Adrenal gland (tissue), 12 donors: Measurements from ENCODE around the gene PLA2G2F. TPM values are rescaled to one million over a fixed set of nuclear protein-coding genes. Genes with fewer than 3 reads are reported as not detected.

Source experiments
- DNase-seq, 7 donors: peaks; one replicate each; pipeline ENCODE4 v3.0.0-alpha.2; 2019 to 2020
- H3K27ac ChIP-seq, 5 donors: fragments of 200-600 bp; sonication (generic) in 4 of 5; 1 replicate in 3 of 5; 2 replicates in 2 of 5; pipeline versions ENCODE4 v1.5.1 to v1.8.0; 2016 to 2020; ENCODE audit warnings: mild to moderate bottlenecking in 1 of 5
- H3K27me3 ChIP-seq: fragments of 200-600 bp; 2 replicates; pipeline ENCODE4 v1.8.0; 2021
- H3K36me3 ChIP-seq, 2 donors: fragments of 200-600 bp; replicated peaks in 1 of 2; 1 replicate in 1 of 2; 2 replicates in 1 of 2; pipeline versions ENCODE4 v1.5.1 to v1.8.0; 2018 to 2022
- H3K4me1 ChIP-seq, 2 donors: fragments of 200-600 bp; replicated peaks in 1 of 2; 1 replicate in 1 of 2; 2 replicates in 1 of 2; pipeline versions ENCODE4 v1.5.1 to v1.8.0; 2018 to 2021
- H3K4me3 ChIP-seq, 4 donors: fragments of 200-600 bp; sonication (generic) in 3 of 4; one replicate each; pipeline ENCODE4 v1.5.1; 2016 to 2018
- H3K9me3 ChIP-seq, 3 donors: fragments of 200-600 bp; sonication (generic) in 1 of 3; replicated peaks in 1 of 3; 1 replicate in 2 of 3; 2 replicates in 1 of 3; pipeline versions ENCODE4 v1.5.1 to v1.8.0; 2016 to 2021
- POLR2A ChIP-seq, 2 donors: fragments of 450-650 bp; IDR thresholded peaks; one replicate each; pipeline ENCODE4 v1.6.1; 2017; ENCODE audit warnings: antibody characterized with exemption in 2 of 2, mild to moderate bottlenecking in 2 of 2, moderate library complexity in 1 of 2
- WGBS, 4 donors: extraction: QIAGEN DNeasy Blood & Tissue Kit in 2 of 4; methylation state at CpG; one replicate each; pipeline versions ENCODE4 v1.1.5 to v1.1.7; 2013 to 2017; 5-methylcytosine and 5-hydroxymethylcytosine counted together
- intact Hi-C, 2 donors: fragments of 100-400 bp; cut with DNase I; formaldehyde crosslinking; loops; one replicate each; pipeline versions ENCODE4 v1.14.1 to v1.15.0; 2022 to 2023
- polyA plus RNA-seq, 3 donors: library from polyadenylated mRNA; stranded (reverse); fragments of 200-250 nt in 2 of 3; fragments of 350-450 nt in 1 of 3; fragmentation: Illumina TruSeq in 1 of 3; extraction: RNeasy Lipid Tissue Mini Kit (QIAGEN cat#74804) in 1 of 3; gene quantifications; one replicate each; pipeline ENCODE4 v1.2.3, GENCODE V29; 2013 to 2014
- total RNA-seq, 9 donors: library from RNA; depleted of rRNA in 4 of 9; stranded (reverse); fragments of >200 nt in 4 of 9; fragments of 120-200 nt in 1 of 9; fragmentation: NEBNext Ultra II Directional in 1 of 9; extraction: Animal tissue kit (Norgen Biotek cat#: 25700) in 1 of 9; gene quantifications; one replicate each; pipeline versions ENCODE4 v1.1.0 to v1.2.4, GENCODE V29; 2013 to 2023
- TF ChIP-seq, protein P1 (sequence below), 6 experiments: fragments of 450-650 bp in 4 of 6; fragments of 200-600 bp in 2 of 6; sonication (generic) in 1 of 6; IDR thresholded peaks; 1 replicate in 5 of 6; 2 replicates in 1 of 6; pipeline versions ENCODE4 v1.5.1 to v1.8.0; 2016 to 2021; ENCODE audit warnings: antibody characterized with exemption in 6 of 6, mild to moderate bottlenecking in 2 of 6, moderate library complexity in 1 of 6
- donor health status: healthy with polysubstance abuse.
- donor health status: Bipolar disorder and iron deficiency.
- donor health status: DM: yes; HTN: yes; CAD: no.
- donor health status: DM: no; HTN: no; CAD: no.
- donor health status: DM: no; HTN: no; CAD: no.
- donor health status: DM: yes; HTN: yes; CAD: no.

The PLA2G2F gene
- total and polyA plus RNA-seq, 12 donors = 0.08 TPM; not detected in 11

- Histone ChIP-seq H3K4me3 (no peak overlapping the region), H3K4me1 (peaks cover 4 to 25% of the 10 kb centered on the region in 2 donors), H3K9me3 (no peaks in the 10 kb centered on the region), H3K27me3 (no peaks in the 10 kb centered on the region), H3K27ac (no peak overlapping the region), H3K36me3 (no peaks in the 10 kb centered on the region)
- WGBS, 4 donors = 73 to 82% (median 77%) methylated on average over 4 of the region's 4 CpGs
- TF ChIP-seq, protein P1, sequence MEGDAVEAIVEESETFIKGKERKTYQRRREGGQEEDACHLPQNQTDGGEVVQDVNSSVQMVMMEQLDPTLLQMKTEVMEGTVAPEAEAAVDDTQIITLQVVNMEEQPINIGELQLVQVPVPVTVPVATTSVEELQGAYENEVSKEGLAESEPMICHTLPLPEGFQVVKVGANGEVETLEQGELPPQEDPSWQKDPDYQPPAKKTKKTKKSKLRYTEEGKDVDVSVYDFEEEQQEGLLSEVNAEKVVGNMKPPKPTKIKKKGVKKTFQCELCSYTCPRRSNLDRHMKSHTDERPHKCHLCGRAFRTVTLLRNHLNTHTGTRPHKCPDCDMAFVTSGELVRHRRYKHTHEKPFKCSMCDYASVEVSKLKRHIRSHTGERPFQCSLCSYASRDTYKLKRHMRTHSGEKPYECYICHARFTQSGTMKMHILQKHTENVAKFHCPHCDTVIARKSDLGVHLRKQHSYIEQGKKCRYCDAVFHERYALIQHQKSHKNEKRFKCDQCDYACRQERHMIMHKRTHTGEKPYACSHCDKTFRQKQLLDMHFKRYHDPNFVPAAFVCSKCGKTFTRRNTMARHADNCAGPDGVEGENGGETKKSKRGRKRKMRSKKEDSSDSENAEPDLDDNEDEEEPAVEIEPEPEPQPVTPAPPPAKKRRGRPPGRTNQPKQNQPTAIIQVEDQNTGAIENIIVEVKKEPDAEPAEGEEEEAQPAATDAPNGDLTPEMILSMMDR (IDR thresholded peaks at IDR 0.05) = no peak
- no peak for TF ChIP-seq POLR2A (IDR thresholded peaks at IDR 0.05)
- no peak for DNase-seq
- intact Hi-C loops = no loop called here
These were observed 49.3 kb downstream of the PLA2G2F start for GRCh38 chr1:20188455-20188817.

DNA sequence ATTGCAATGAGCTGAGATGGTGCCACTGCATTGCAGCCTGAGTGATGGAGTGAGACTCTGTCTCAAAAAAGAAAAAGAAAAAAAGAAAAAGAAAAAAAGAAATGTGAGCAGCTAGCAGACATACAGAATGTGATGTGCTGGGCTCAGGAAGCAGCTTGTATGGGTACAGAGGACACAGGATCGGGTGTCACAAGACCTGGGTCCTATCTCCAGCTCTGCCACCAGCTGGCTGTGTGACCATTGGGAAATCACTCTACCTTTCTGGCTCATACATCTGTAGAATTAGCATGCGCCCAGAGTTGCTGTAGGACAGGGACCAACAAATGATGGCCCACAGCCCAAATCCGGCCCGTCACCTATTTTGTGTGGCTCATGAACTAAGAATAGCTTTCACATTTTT lies 50.5 kb downstream of the PLA2G2F start:
- no peak overlapping the region for H3K27ac ChIP-seq
- H3K4me3 ChIP-seq = no peak overlapping the region
- intact Hi-C loops = loop anchor here in 1 of 2 donors (10.0 kb wide), 1 partner anchor 85 kb away; no protein-coding TSS in a partner anchor
- WGBS, 4 donors = 92 to 97% (median 95%) methylated on average over 4 of the region's 4 CpGs
- no peak for DNase-seq
- TF ChIP-seq POLR2A (IDR thresholded peaks at IDR 0.05) = no peak
- H3K27me3 ChIP-seq = no peaks in the 10 kb centered on the region
- no peaks in the 10 kb centered on the region for H3K9me3 ChIP-seq
- H3K36me3 ChIP-seq = no peaks in the 10 kb centered on the region
- peaks cover 4 to 21% of the 10 kb centered on the region in 2 donors for H3K4me1 ChIP-seq

DNA sequence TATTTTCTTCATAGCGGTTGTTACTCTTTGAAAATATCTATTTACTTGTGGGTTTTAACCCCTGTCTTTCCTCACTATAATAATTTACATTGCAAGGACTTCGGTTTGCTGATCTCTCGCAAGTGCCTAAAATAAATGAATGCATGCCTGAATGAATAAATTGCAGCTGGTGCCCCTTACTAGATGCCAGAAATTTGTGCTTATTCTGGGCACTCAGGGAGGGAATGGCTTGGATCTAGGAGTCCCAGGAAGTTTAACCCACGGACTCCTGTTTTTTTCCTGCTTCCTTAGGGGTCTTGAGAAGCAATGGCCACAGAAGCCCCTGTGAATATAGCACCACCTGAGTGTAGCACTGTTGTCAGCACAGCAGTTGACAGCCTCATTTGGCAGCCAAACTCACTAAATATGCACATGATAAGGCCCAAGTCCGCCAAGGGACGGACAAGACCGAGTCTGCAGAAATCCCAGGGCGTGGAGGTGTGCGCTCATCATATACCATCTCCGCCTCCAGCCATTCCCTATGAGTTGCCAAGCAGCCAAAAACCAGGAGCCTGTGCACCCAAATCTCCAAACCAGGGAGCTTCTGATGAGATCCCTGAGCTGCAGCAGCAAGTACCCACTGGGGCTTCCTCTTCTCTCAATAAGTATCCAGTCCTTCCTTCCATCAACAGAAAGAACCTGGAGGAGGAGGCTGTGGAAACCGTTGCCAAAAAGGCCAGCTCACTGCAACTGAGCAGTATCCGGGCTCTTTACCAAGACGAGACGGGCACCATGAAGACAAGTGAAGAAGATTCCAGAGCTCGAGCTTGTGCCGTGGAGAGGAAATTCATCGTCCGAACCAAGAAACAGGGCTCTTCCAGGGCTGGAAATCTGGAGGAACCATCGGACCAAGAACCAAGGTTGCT lies 51.4 kb downstream of the PLA2G2F start:
- no peaks in the 10 kb centered on the region for H3K27me3 ChIP-seq
- TF ChIP-seq, protein P1 (IDR thresholded peaks at IDR 0.05) = no peak
- no peak for TF ChIP-seq POLR2A (IDR thresholded peaks at IDR 0.05)
- DNase-seq = no peak
- 89 to 94% (median 93%) methylated on average over 13 to 19 of the region's 19 CpGs for WGBS, 4 donors
- no peaks in the 10 kb centered on the region for H3K36me3 ChIP-seq
- no peak overlapping the region for H3K4me3 ChIP-seq
- H3K4me1 ChIP-seq = peaks cover 4 to 21% of the 10 kb centered on the region in 2 donors
- intact Hi-C loops = loop anchor here in 1 of 2 donors (10.0 kb wide), 1 partner anchor 86 kb away; no protein-coding TSS in a partner anchor
- H3K9me3 ChIP-seq = no peaks in the 10 kb centered on the region
- H3K27ac ChIP-seq = no peak overlapping the region

GRCh38 chr1:20191266-20191825 lies 52.2 kb downstream of the PLA2G2F start:
- DNase-seq = peak in 2 of 7 donors; percentile 34 to 35
- 84 to 92% (median 91%) methylated on average over 12 of the region's 12 CpGs for WGBS, 4 donors
- H3K9me3 ChIP-seq = no peaks in the 10 kb centered on the region
- H3K36me3 ChIP-seq = no peaks in the 10 kb centered on the region
- H3K4me1 ChIP-seq = peaks cover 4 to 13% of the 10 kb centered on the region in 2 donors
- no peak overlapping the region for H3K27ac ChIP-seq
- no peak overlapping the region for H3K4me3 ChIP-seq
- intact Hi-C loops = loop anchor here in 1 of 2 donors (10.0 kb wide), 1 partner anchor 87 kb away; no protein-coding TSS in a partner anchor
- TF ChIP-seq POLR2A (IDR thresholded peaks at IDR 0.05) = no peak
- TF ChIP-seq, protein P1 (IDR thresholded peaks at IDR 0.05) = no peak
- H3K27me3 ChIP-seq = no peaks in the 10 kb centered on the region
